DOHH2 (cell line): ENCODE measurements around the gene COPS8.

Experiments
- H3F3A ChIP-seq: fragments of 200-600 bp; sonication (generic), shearing (Covaris generic); 2 replicates; pipeline ENCODE4 v1.6.0; 2016; ENCODE audit warnings: antibody characterized with exemption, mild to moderate bottlenecking; ENCODE audit not compliant: control insufficient read depth, insufficient read depth
- H3K27ac ChIP-seq: fragments of 200-600 bp; sonication (generic); 2 replicates; pipeline ENCODE4 v1.5.1; 2014; ENCODE audit warnings: low read depth, mild to moderate bottlenecking, low read length, moderate library complexity
- H3K27me3 ChIP-seq: fragments of 200-600 bp; sonication (generic); 2 replicates; pipeline ENCODE4 v1.6.1; 2014; ENCODE audit warnings: mild to moderate bottlenecking, low read length, mixed read lengths; ENCODE audit not compliant: control insufficient read depth
- H3K36me3 ChIP-seq: fragments of 200-600 bp; sonication (generic); 2 replicates; pipeline ENCODE4 v1.6.1; 2014; ENCODE audit warnings: mild to moderate bottlenecking, low read length, moderate library complexity, mixed read lengths; ENCODE audit not compliant: control insufficient read depth
- H3K4me1 ChIP-seq: fragments of 200-600 bp; sonication (generic); 2 replicates; pipeline ENCODE4 v1.6.1; 2014; ENCODE audit warnings: mild to moderate bottlenecking, low read length, mixed read lengths; ENCODE audit not compliant: control insufficient read depth
- H3K4me2 ChIP-seq: fragments of 200-600 bp; sonication (generic); 2 replicates; pipeline ENCODE4 v1.6.0; 2014; ENCODE audit warnings: mild to moderate bottlenecking, low read length, moderate library complexity
- H3K4me3 ChIP-seq: fragments of 200-600 bp; sonication (generic); 2 replicates; pipeline ENCODE4 v1.5.1; 2014; ENCODE audit warnings: mild to moderate bottlenecking, low read length, mixed read lengths
- H3K79me2 ChIP-seq: fragments of 200-600 bp; sonication (generic); 2 replicates; pipeline ENCODE4 v1.6.1; 2014; ENCODE audit warnings: mild to moderate bottlenecking, low read length, mixed read lengths; ENCODE audit not compliant: control insufficient read depth
- H3K9me2 ChIP-seq: fragments of 200-600 bp; sonication (generic); replicated peaks from 2 replicates; pipeline ENCODE4 v1.6.1; 2014; ENCODE audit warnings: mild to moderate bottlenecking, low read length, mixed read lengths; ENCODE audit not compliant: control insufficient read depth
- H3K9me3 ChIP-seq: fragments of 200-600 bp; sonication (generic); 2 replicates; pipeline ENCODE4 v1.6.1; 2014; ENCODE audit warnings: antibody characterized with exemption, low read length, mixed read lengths; ENCODE audit not compliant: control insufficient read depth, insufficient read depth
- H4K20me1 ChIP-seq: fragments of 200-600 bp; sonication (generic); 2 replicates; pipeline ENCODE4 v1.6.0; 2014; ENCODE audit warnings: low read depth, mild to moderate bottlenecking, antibody characterized with exemption, low read length, moderate library complexity; ENCODE audit not compliant: control insufficient read depth, insufficient read depth
- EZH2phosphoT487 ChIP-seq: fragments of 200-600 bp; sonication (generic); IDR thresholded peaks from 2 replicates; pipeline ENCODE4 v1.6.1; 2017; ENCODE audit warnings: borderline replicate concordance, mild to moderate bottlenecking, antibody characterized with exemption, low read length, moderate library complexity, mixed read lengths
- TF ChIP-seq, protein P1 (sequence below): fragments of 200-600 bp; sonication (generic); IDR thresholded peaks from one replicate; pipeline ENCODE4 v1.5.1; 2014; ENCODE audit warnings: antibody characterized with exemption, mild to moderate bottlenecking, low read depth, low read length; ENCODE audit not compliant: poor library complexity, severe bottlenecking

The COPS8 gene

DNA sequence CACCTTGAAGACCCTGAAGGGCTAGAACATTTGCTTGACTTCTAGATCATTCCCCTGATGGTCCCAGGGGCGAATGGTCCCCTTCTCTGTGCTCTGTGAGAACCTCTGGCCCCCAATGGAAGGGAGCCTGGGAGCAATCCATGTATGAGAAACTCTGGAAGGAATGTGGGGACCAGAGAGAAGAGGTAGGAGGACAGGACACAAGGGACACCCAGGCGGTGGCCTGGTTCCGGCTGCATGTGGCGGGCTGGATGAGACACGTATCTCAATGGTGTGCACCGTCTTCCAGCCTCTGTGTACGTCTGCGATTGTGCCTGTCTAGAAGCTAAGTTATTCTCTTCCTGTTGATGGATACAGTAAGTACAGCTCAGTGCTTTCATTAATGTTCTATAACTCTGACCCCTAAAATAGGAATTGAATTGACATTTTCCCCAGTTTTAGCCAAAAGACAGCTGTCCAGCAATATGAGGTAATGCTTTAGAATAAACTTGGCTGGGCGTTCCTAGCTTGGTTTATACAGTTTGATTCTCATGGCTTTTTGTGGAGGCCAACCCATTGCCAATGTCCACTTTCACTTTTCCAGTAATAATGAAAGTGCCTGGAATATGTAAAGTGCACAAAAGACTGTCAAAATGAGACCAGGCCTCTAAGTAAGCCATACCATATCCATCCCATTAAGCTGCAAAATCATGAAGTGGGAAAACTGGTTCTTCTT lies 30.1 kb upstream of the COPS8 start:
- Histone ChIP-seq H3K79me2 (peaks cover 15% of the 10 kb centered on the region), H3K4me3 (no peak overlapping the region), H3K9me2 (no peaks in the 10 kb centered on the region), H4K20me1 (no peaks in the 10 kb centered on the region), H3K9me3 (peaks cover 5% of the 10 kb centered on the region; the same call in 1 of the 2 replicates), H3K36me3 (peaks cover 11% of the 10 kb centered on the region), H3K4me1 (peaks cover 75% of the 10 kb centered on the region), H3K4me2 (no peak overlapping the region), H3K27ac (no peak overlapping the region), H3F3A (peaks cover 18% of the 10 kb centered on the region), H3K27me3 (no peaks in the 10 kb centered on the region)
- TF ChIP-seq, protein P1, sequence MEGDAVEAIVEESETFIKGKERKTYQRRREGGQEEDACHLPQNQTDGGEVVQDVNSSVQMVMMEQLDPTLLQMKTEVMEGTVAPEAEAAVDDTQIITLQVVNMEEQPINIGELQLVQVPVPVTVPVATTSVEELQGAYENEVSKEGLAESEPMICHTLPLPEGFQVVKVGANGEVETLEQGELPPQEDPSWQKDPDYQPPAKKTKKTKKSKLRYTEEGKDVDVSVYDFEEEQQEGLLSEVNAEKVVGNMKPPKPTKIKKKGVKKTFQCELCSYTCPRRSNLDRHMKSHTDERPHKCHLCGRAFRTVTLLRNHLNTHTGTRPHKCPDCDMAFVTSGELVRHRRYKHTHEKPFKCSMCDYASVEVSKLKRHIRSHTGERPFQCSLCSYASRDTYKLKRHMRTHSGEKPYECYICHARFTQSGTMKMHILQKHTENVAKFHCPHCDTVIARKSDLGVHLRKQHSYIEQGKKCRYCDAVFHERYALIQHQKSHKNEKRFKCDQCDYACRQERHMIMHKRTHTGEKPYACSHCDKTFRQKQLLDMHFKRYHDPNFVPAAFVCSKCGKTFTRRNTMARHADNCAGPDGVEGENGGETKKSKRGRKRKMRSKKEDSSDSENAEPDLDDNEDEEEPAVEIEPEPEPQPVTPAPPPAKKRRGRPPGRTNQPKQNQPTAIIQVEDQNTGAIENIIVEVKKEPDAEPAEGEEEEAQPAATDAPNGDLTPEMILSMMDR: no peak
- no peak for TF ChIP-seq EZH2phosphoT487

DNA sequence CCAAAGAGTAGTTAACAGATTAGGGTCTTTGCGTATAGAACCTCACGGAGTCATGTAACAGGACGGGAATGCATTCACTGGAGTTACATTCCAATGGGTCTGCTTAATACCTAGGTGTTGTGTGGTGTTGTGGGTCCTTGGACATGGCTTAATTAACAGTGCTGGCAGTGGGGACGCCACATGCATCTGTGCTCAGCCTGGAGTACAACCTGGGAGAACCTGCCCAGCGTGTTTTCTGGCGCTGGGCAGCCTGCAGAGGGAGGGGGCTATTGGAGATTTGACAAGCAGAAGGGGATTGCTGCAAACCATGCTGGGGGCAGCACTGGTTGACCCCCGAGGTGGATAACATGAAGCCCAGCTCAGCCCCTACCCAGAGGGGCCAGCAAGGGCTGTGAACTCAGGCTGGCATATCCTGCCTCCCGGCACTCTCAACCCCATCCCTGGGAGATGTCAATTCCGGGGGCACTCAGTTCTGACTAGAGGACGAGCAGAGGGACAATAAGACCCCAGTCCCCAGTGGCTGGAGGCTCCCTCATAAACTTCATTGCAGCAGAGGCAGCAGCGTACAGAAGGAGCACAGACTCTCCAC lies 29.3 kb upstream of the COPS8 start:
- Histone ChIP-seq H3K27ac (peak overlapping the region; percentile 100), H4K20me1 (no peaks in the 10 kb centered on the region), H3K27me3 (no peaks in the 10 kb centered on the region), H3K9me2 (no peaks in the 10 kb centered on the region), H3K36me3 (peaks cover 11% of the 10 kb centered on the region), H3K9me3 (peaks cover 5% of the 10 kb centered on the region; the same call in 1 of the 2 replicates), H3K79me2 (peaks cover 15% of the 10 kb centered on the region), H3K4me2 (peak overlapping the region; percentile 100; the same call in 1 of the 2 replicates), H3K4me1 (peaks cover 79% of the 10 kb centered on the region), H3K4me3 (no peak overlapping the region; the same call in 1 of the 2 replicates), H3F3A (peaks cover 18% of the 10 kb centered on the region)
- TF ChIP-seq, protein P1: no peak
- no peak for TF ChIP-seq EZH2phosphoT487

DNA sequence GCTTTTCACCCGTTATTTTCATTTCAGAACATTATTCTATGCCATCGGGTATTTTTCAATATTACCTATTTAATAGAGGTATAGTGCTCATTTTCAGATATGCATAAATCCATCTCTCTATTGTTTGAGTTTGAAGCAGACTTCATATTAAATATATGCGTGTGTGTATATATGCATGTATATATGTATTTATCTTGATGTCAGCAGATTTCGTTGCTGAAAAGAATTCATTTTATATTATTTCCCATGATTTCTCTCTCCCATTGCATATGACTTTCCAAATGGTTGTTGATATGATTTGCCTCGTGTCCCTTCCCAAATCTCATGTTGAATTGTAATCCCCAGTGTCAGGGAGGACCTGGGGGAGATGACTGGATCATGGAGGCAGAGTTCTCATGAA lies 28.6 kb upstream of the COPS8 start:
- Histone ChIP-seq H3K9me3 (peaks cover 5% of the 10 kb centered on the region; the same call in 1 of the 2 replicates), H3K4me1 (peaks cover 80% of the 10 kb centered on the region), H3K27ac (peak overlapping the region; percentile 100), H4K20me1 (no peaks in the 10 kb centered on the region), H3K4me2 (peak overlapping the region; percentile 100), H3K79me2 (peaks cover 15% of the 10 kb centered on the region), H3F3A (peaks cover 18% of the 10 kb centered on the region), H3K9me2 (no peaks in the 10 kb centered on the region), H3K4me3 (peak overlapping the region; percentile 90), H3K27me3 (no peaks in the 10 kb centered on the region), H3K36me3 (peaks cover 11% of the 10 kb centered on the region)
- no peak for TF ChIP-seq EZH2phosphoT487
- TF ChIP-seq, protein P1: no peak
